Activated effector memory CD4-positive, alpha-beta T cell treated with Interleukin-2 at 50 U/mL for 16 hours (primary cell): ENCODE data around the gene DEGS1.
A peak's percentile ranks its signal among the peaks of the same experiment; 100 is the strongest.

Source experiments
- DNase-seq: peaks from one replicate; pipeline ENCODE4 v3.0.0-alpha.2; 2020

The DEGS1 gene

GRCh38 chr1:224182866-224183590 is at the start of gene DEGS1:
TSS of gene DEGS1 (plus strand) at chr1:224183240. CDS start at chr1:224183337, 97 bp downstream.
- peak; percentile 77 for DNase-seq

- no peak for DNase-seq
Measured at GRCh38 chr1:224133741-224134299, 49.2 kb upstream of the DEGS1 start.

DNA sequence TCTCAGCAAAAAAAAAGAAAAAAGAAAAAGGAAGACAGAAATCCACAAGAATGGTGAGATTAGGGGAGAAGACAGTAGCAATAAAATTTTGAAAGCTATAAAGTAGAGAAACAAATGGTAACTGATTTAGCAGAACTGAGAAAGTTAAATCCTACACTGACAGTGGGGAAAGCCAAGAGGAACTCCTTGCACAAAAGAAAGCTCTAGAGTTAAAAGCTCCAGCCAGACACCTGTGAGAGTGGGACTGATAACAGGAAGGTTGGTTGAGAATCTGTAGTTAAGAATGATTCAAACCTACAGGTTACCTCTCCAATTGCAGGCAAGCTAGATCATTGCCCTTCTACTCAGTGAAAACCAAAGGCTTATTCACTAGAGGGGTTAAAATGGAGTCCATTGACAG is 45.5 kb upstream of the DEGS1 start:
- no peak for DNase-seq

DNA sequence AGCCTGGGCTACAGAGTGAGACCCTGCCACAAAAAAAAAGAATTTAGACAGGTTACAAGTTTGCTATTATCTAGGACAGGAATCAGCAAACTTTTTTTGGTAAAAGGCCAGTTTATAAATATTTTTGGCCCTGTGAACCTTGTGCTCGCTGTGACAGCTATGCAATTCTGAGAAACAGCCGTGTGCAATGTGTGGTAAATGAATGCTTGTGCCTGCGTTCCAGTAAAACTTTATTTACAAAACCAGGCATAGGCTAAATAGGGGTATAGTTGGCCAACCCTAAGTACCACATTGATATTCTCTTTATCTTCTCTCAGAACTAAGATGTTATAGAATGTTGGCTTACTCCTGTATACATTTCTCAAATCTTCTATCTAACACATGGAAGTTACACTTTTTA is 44.8 kb upstream of the DEGS1 start:
- no peak for DNase-seq

- DNase-seq: no peak
Measured at GRCh38 chr1:224141693-224142092, 41.3 kb upstream of the DEGS1 start.

GRCh38 chr1:224149709-224150108 is 33.3 kb upstream of the DEGS1 start:
- DNase-seq: no peak

- DNase-seq: no peak
Measured at GRCh38 chr1:224151117-224151516, 31.9 kb upstream of the DEGS1 start.

- no peak for DNase-seq
Measured at GRCh38 chr1:224157316-224157715, 25.7 kb upstream of the DEGS1 start.

GRCh38 chr1:224159541-224159940 is 23.5 kb upstream of the DEGS1 start:
- no peak for DNase-seq

- no peak for DNase-seq
Measured at GRCh38 chr1:224160171-224160682, 22.8 kb upstream of the DEGS1 start.

GRCh38 chr1:224162768-224163167 is 20.3 kb upstream of the DEGS1 start:
- DNase-seq: no peak

GRCh38 chr1:224163311-224163710 is 19.7 kb upstream of the DEGS1 start:
- no peak for DNase-seq

GRCh38 chr1:224168859-224169380 is 14.1 kb upstream of the DEGS1 start:
- DNase-seq: no peak

- no peak for DNase-seq
Measured at GRCh38 chr1:224169718-224170270, 13.2 kb upstream of the DEGS1 start.

GRCh38 chr1:224170343-224170742 is 12.7 kb upstream of the DEGS1 start:
- DNase-seq: no peak

- no peak for DNase-seq
Measured at GRCh38 chr1:224170748-224171478, 12.1 kb upstream of the DEGS1 start.

DNA sequence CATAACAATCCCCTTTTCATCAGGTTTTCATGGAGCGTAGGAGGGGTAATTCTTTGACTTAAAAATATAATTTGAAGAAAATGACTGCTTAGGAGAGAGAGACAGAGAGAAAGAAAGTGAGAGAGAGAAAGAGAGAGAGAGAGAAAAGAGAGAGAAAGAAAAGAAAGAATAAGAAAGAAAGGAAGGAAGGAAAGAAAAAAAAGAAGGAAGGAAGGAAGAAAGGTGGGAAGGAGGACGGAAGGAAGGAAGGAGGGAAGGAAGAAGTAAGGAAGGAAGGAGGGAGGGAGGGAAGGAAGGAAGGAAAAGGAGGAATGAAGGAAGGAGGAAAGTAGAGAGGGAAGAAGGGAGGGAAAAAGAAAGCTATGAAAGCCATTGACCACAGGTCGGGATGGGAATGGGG is 10.8 kb upstream of the DEGS1 start:
- no peak for DNase-seq

GRCh38 chr1:224173523-224173922 is 9.5 kb upstream of the DEGS1 start:
- no peak for DNase-seq

DNA sequence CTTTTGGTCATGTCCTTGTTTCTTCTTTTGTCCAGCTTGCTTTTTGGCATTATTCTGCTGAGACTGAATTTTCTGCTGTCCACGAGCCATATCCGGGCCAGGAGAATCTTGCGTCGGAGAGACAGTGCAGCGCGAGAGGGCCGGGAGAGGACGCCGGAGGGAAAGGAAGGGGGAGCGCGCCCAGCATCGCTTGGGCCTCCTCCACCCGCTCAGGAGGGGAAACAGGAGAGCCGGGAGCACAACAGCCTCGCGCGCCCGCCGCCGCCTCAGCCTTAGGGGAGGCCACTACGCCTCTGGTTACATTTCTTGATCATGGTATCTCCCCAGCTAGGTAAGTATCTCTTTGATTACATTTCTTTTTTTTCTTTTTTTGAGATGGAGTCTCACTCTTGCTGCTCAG is 7.4 kb upstream of the DEGS1 start:
- DNase-seq: no peak

- DNase-seq: no peak
Measured at GRCh38 chr1:224177356-224177999, 5.6 kb upstream of the DEGS1 start.

DNA sequence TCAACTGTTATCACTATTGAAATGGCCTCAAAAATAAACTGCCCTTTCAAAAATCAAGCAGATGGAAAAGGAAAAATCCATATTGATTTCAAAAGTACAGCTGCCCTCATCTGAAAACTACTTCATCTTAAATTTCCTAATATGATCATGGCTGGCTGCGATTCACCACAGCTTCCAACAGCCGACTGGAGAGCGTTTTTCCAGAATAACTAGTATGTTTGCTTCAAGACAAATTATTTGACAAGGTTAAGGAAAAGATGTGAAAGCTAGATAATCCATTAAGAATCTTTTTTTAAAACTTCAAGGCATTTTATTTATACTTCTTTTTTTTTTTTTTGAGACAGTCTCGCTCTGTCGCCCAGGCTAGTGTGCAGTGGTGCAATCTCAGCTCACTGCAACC is 4.1 kb upstream of the DEGS1 start:
- DNase-seq: no peak

- no peak for DNase-seq
Measured at GRCh38 chr1:224180783-224181452, 2.1 kb upstream of the DEGS1 start.
